Endothelial cell of umbilical vein (primary cell): ENCODE results near the gene TUBGCP3. TPM values are rescaled to one million over a fixed set of nuclear protein-coding genes. Genes with fewer than 3 reads are reported as not detected.

ENCODE experiments used
- BruUV-seq: library from RNA; stranded (reverse); fragments of 400-500 nt; replicated peaks from 2 replicates; lab custom pipeline; 2021; lab: Mats Ljungman, UMichigan
- CTCF ChIA-PET: fragments of 300-600, 350-600 bp; sonication (Branson Sonifier 250); formaldehyde crosslinking; loops from one replicate; lab custom pipeline; 2021; ENCODE audit warnings: antibody characterized with exemption, inconsistent platforms; lab: Charles Lee
- POLR2A ChIA-PET: fragments of 300-600, 350-600 bp; sonication (Branson Sonifier 250); formaldehyde crosslinking; loops from one replicate; lab custom pipeline; 2021; ENCODE audit warnings: antibody characterized with exemption, inconsistent platforms; lab: Charles Lee
- DNase-seq: peaks from one replicate; pipeline ENCODE4 v3.0.0-alpha.2; 2011; ENCODE audit warnings: low read depth, low spot score
- FAIRE-seq: peaks from 2 replicates; lab custom pipeline; 2011; peaks lifted over from hg19 to GRCh38; lab: Jason Lieb, UNC
- H2AFZ ChIP-seq: 2 replicates; pipeline ENCODE4 v1.6.0; 2012; ENCODE audit warnings: low read depth, low read length, control low read depth, inconsistent platforms
- H3K27ac ChIP-seq: 2 replicates; pipeline ENCODE4 v1.5.1; 2011; ENCODE audit warnings: low read depth, mild to moderate bottlenecking, control low read depth, low read length, moderate library complexity; ENCODE audit not compliant: insufficient read depth
- H3K27me3 ChIP-seq, 2 experiments: 2 replicates each; pipeline versions ENCODE4 v1.6.0 to v1.6.1; 2011; ENCODE audit warnings: low read length in 2 of 2, mixed read lengths in 1 of 2; ENCODE audit not compliant: control insufficient read depth in 2 of 2, insufficient read depth in 2 of 2
- H3K36me3 ChIP-seq, 2 experiments: 2 replicates in 1 of 2; 3 replicates in 1 of 2; pipeline ENCODE4 v1.5.1; 2011; ENCODE audit warnings: low read length in 2 of 2, mild to moderate bottlenecking in 1 of 2, moderate library complexity in 1 of 2; ENCODE audit not compliant: control insufficient read depth in 2 of 2, insufficient read depth in 2 of 2; ENCODE audit errors: extremely low read depth in 1 of 2
- H3K4me1 ChIP-seq: 3 replicates; pipeline ENCODE4 v1.5.1; 2011; ENCODE audit warnings: mild to moderate bottlenecking, low read length; ENCODE audit not compliant: control insufficient read depth, insufficient read depth; ENCODE audit errors: extremely low read depth
- H3K4me2 ChIP-seq: 2 replicates; pipeline ENCODE4 v1.6.1; 2011; ENCODE audit warnings: low read length, control low read depth, mixed read lengths; ENCODE audit not compliant: insufficient read depth
- H3K4me3 ChIP-seq, 3 experiments: fragments of 200-600 bp in 1 of 3; sonication (generic), shearing (Covaris generic) in 1 of 3; replicated peaks in 1 of 3; 2 replicates each; pipeline ENCODE4 v1.5.1; 2011 to 2016; ENCODE audit warnings: control low read depth in 3 of 3, low read length in 3 of 3, mild to moderate bottlenecking in 2 of 3, inconsistent platforms in 1 of 3, low read depth in 1 of 3, moderate library complexity in 1 of 3; ENCODE audit not compliant: insufficient read depth in 1 of 3
- H3K79me2 ChIP-seq: 2 replicates; pipeline ENCODE4 v1.6.0; 2012; ENCODE audit warnings: low read length, inconsistent platforms; ENCODE audit not compliant: control insufficient read depth, insufficient read depth
- H3K9ac ChIP-seq: replicated peaks from 2 replicates; pipeline ENCODE3; 2011; ENCODE audit warnings: low read length, control low read depth; ENCODE audit not compliant: insufficient read depth; ENCODE audit errors: extremely low read depth
- H3K9me1 ChIP-seq: replicated peaks from 3 replicates; pipeline ENCODE4 v1.6.0; 2011; ENCODE audit warnings: mild to moderate bottlenecking, low read length; ENCODE audit not compliant: control insufficient read depth, insufficient read depth; ENCODE audit errors: extremely low read depth
- H3K9me3 ChIP-seq: replicated peaks from 2 replicates; pipeline ENCODE4 v1.5.1; 2012; ENCODE audit warnings: low read length, inconsistent platforms; ENCODE audit not compliant: control insufficient read depth, insufficient read depth
- H4K20me1 ChIP-seq: replicated peaks from 2 replicates; pipeline ENCODE3; 2011; ENCODE audit warnings: mild to moderate bottlenecking, low read length; ENCODE audit not compliant: control insufficient read depth, insufficient read depth; ENCODE audit errors: extremely low read depth
- FOS ChIP-seq: IDR thresholded peaks from 2 replicates; pipeline ENCODE4 v1.6.1; 2011; ENCODE audit warnings: mild to moderate bottlenecking, low read length, moderate library complexity, borderline replicate concordance; ENCODE audit not compliant: insufficient read depth
- MYC ChIP-seq: IDR thresholded peaks from one replicate; pipeline ENCODE4 v1.6.1; 2011; ENCODE audit warnings: mild to moderate bottlenecking, low read depth, low read length
- POLR2A ChIP-seq: IDR thresholded peaks from 2 replicates; pipeline ENCODE4 v1.6.1; 2012; ENCODE audit warnings: low read depth, mild to moderate bottlenecking, control low read depth, low read length
- POLR2AphosphoS5 ChIP-seq: IDR thresholded peaks from 2 replicates; pipeline ENCODE4 v1.6.1; 2012; ENCODE audit warnings: low read depth, mild to moderate bottlenecking, control low read depth, low read length, moderate library complexity; ENCODE audit not compliant: insufficient read depth
- dilution Hi-C: fragments of 300-500 bp; cut with MboI; formaldehyde crosslinking; loops from one replicate; pipeline ENCODE4 v1.15.0; 2019; ENCODE audit warnings: low sequenced_read_pairs; ENCODE audit not compliant: extremely low pct_ligation_motif_present
- intact Hi-C: fragments of 100-400 bp; cut with micrococcal nuclease; formaldehyde crosslinking; loops from one replicate; pipeline ENCODE4 v1.10.0; 2022
- polyA plus RNA-seq, 4 experiments: library from polyadenylated mRNA; depleted of rRNA in 3 of 4; stranded (reverse) in 3 of 4; unstranded in 1 of 4; fragments of >200 nt; gene quantifications; 2 replicates each; pipeline versions ENCODE4 v1.2.1 to v1.2.3, GENCODE V29; 2011 to 2012; ENCODE audit warnings: missing spikeins in 1 of 4
- total RNA-seq: library from RNA; stranded (reverse); gene quantifications from 2 replicates; pipeline ENCODE4 v1.2.3, GENCODE V29; 2021
- TF ChIP-seq, protein P1 (sequence below), 2 donors: IDR thresholded peaks; 1 replicate in 1 of 2; 2 replicates in 1 of 2; pipeline ENCODE4 v1.5.1; 2011; ENCODE audit warnings: low read length in 2 of 2, mild to moderate bottlenecking in 2 of 2, moderate library complexity in 2 of 2, control low read depth in 1 of 2, inconsistent platforms in 1 of 2, low read depth in 1 of 2; ENCODE audit not compliant: insufficient read depth in 1 of 2; ENCODE audit errors: extremely low read depth in 1 of 2
- TF ChIP-seq, protein P2 (sequence below): IDR thresholded peaks from 2 replicates; pipeline ENCODE4 v1.6.1; 2011; ENCODE audit not compliant: insufficient read depth, insufficient read length

TUBGCP3 gene
- total and polyA plus RNA-seq, 2 donors (not counting 3 experiments of a cell fraction or from before 2014, with no cell fraction given) = 36.4 to 47.7 TPM

DNA sequence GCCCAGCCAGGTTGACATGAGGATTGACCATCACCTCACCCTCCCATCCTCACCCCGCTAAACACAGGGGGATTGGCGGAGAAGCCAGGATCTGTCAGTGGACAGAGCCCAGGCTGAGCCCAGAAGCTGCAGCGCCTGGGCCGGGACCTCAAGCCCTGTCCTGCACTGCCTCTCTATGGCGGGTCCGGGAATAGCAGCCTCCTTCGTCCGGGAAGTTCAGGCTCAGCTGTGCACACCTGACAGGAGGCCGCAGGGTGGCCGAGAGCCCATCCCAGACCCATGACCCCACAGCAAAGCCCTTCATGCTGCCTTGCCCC is 144.0 kb downstream of the TUBGCP3 start:
- FAIRE-seq (peak; percentile 78), DNase-seq (peak; percentile 53)
- Histone ChIP-seq H3K9ac (no peak overlapping the region), H2AFZ (no peak overlapping the region), H3K4me3 (no peak overlapping the region), H3K79me2 (no peaks in the 10 kb centered on the region), H3K36me3 (no peaks in the 10 kb centered on the region), H3K27me3 (no peaks in the 10 kb centered on the region), H3K9me1 (no peaks in the 10 kb centered on the region), H3K27ac (no peak overlapping the region), H4K20me1 (no peaks in the 10 kb centered on the region), H3K4me1 (no peaks in the 10 kb centered on the region), H3K9me3 (no peaks in the 10 kb centered on the region), H3K4me2 (no peak overlapping the region)
- TF ChIP-seq MYC (no peak), POLR2AphosphoS5 (no peak), FOS (no peak), POLR2A (no peak)
- TF ChIP-seq, protein P1, sequence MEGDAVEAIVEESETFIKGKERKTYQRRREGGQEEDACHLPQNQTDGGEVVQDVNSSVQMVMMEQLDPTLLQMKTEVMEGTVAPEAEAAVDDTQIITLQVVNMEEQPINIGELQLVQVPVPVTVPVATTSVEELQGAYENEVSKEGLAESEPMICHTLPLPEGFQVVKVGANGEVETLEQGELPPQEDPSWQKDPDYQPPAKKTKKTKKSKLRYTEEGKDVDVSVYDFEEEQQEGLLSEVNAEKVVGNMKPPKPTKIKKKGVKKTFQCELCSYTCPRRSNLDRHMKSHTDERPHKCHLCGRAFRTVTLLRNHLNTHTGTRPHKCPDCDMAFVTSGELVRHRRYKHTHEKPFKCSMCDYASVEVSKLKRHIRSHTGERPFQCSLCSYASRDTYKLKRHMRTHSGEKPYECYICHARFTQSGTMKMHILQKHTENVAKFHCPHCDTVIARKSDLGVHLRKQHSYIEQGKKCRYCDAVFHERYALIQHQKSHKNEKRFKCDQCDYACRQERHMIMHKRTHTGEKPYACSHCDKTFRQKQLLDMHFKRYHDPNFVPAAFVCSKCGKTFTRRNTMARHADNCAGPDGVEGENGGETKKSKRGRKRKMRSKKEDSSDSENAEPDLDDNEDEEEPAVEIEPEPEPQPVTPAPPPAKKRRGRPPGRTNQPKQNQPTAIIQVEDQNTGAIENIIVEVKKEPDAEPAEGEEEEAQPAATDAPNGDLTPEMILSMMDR (IDR thresholded peaks at IDR 0.05; ENCODE audit: extremely low read depth in 1 of 2, insufficient read depth in 1 of 2, low read depth in 1 of 2, low read length in 2 of 2) = peak; percentile 85 to 94
- TF ChIP-seq, protein P2, sequence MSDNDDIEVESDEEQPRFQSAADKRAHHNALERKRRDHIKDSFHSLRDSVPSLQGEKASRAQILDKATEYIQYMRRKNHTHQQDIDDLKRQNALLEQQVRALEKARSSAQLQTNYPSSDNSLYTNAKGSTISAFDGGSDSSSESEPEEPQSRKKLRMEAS = no peak
- intact Hi-C loops (loop anchor here (1.0 to 5.0 kb wide), 4 partner anchors 162 to 1377 kb away; no protein-coding TSS in a partner anchor), dilution Hi-C loops (no loop called here)
- CTCF ChIA-PET = interaction anchor here (0.6 to 3.3 kb wide), 15 partner anchors 10 to 1988 kb away, joined by 3 to 33 read pairs (median 3); partner anchors contain the start of gene NAXD
- BruUV-seq = no TSS peak
- POLR2A ChIA-PET = no interaction called here
